Hepatocyte (in vitro differentiated cells): ENCODE results near the gene ARMH2. TPM values are rescaled to one million over a fixed set of nuclear protein-coding genes. Genes with fewer than 3 reads are reported as not detected.

Experiments
- DNase-seq: peaks from one replicate; pipeline ENCODE4 v3.0.0-alpha.2; 2016; ENCODE audit warnings: low spot score
- H2AFZ ChIP-seq: fragments of 200-600 bp; sonication (generic); 2 replicates; pipeline ENCODE4 v1.6.0; 2016; ENCODE audit warnings: antibody characterized with exemption, mild to moderate bottlenecking
- H3K27ac ChIP-seq: fragments of 200-600 bp; sonication (generic); 2 replicates; pipeline ENCODE4 v1.5.1; 2016; ENCODE audit warnings: mild to moderate bottlenecking
- H3K27me3 ChIP-seq: fragments of 200-600 bp; sonication (generic); 2 replicates; pipeline ENCODE4 v1.6.1; 2016
- H3K36me3 ChIP-seq: fragments of 200-600 bp; sonication (generic); replicated peaks from 2 replicates; pipeline ENCODE4 v1.5.1; 2016; ENCODE audit warnings: low read depth; ENCODE audit not compliant: insufficient read depth
- H3K4me1 ChIP-seq: fragments of 200-600 bp; sonication (generic); 2 replicates; pipeline ENCODE4 v1.5.1; 2016; ENCODE audit warnings: mild to moderate bottlenecking, moderate library complexity; ENCODE audit not compliant: insufficient read depth
- H3K4me2 ChIP-seq: fragments of 200-600 bp; sonication (generic); 2 replicates; pipeline ENCODE4 v1.6.0; 2016
- H3K4me3 ChIP-seq: fragments of 200-600 bp; sonication (generic); 2 replicates; pipeline ENCODE4 v1.5.1; 2016; ENCODE audit warnings: mild to moderate bottlenecking
- H3K79me2 ChIP-seq: fragments of 200-600 bp; sonication (generic); 2 replicates; pipeline ENCODE4 v1.6.0; 2017; ENCODE audit warnings: mild to moderate bottlenecking
- H3K9me2 ChIP-seq: fragments of 200-600 bp; sonication (generic); replicated peaks from 2 replicates; pipeline ENCODE4 v1.6.0; 2017; ENCODE audit warnings: mild to moderate bottlenecking; ENCODE audit not compliant: insufficient read depth
- H3K9me3 ChIP-seq: fragments of 200-600 bp; sonication (generic); 2 replicates; pipeline ENCODE4 v1.5.1; 2016; ENCODE audit warnings: low read depth, mild to moderate bottlenecking
- H4K20me1 ChIP-seq: fragments of 200-600 bp; sonication (generic); 2 replicates; pipeline ENCODE4 v1.6.0; 2016; ENCODE audit warnings: mild to moderate bottlenecking; ENCODE audit not compliant: insufficient read depth, poor library complexity, severe bottlenecking
- CTCF ChIP-seq: fragments of 200-600 bp; sonication (generic); IDR thresholded peaks from 2 replicates; pipeline ENCODE4 v1.5.1; 2016; ENCODE audit warnings: antibody characterized with exemption, mild to moderate bottlenecking; ENCODE audit not compliant: poor library complexity
- EZH2 ChIP-seq: fragments of 200-600 bp; sonication (generic); IDR thresholded peaks from 2 replicates; pipeline ENCODE4 v1.6.1; 2016; ENCODE audit warnings: antibody characterized with exemption, mild to moderate bottlenecking, borderline replicate concordance
- EZH2phosphoT487 ChIP-seq: fragments of 200-600 bp; sonication (generic); IDR thresholded peaks from one replicate; pipeline ENCODE4 v1.6.1; 2018; ENCODE audit warnings: antibody characterized with exemption, mild to moderate bottlenecking, low read depth, moderate library complexity; ENCODE audit not compliant: unreplicated experiment, severe bottlenecking
- WGBS: methylation state at CpG from one replicate; pipeline ENCODE4 v1.1.6; 2016; ENCODE audit warnings: low lambda C conversion rate; ENCODE audit errors: missing lambda C conversion rate; 5-methylcytosine and 5-hydroxymethylcytosine counted together
- polyA plus RNA-seq: library from polyadenylated mRNA; unstranded; fragments of >200 nt; fragmentation: Nextera tagmentation; extraction: Ambion mirVana; gene quantifications from 2 replicates; pipeline ENCODE4 v1.2.1, GENCODE V29; 2016
- total RNA-seq: library from RNA; depleted of rRNA; stranded (reverse); fragments of >200 nt; gene quantifications from 2 replicates; pipeline ENCODE4 v1.2.3, GENCODE V29; 2014

ARMH2 gene
- total and polyA plus RNA-seq, 2 experiments from 2014 or later: not detected

DNA sequence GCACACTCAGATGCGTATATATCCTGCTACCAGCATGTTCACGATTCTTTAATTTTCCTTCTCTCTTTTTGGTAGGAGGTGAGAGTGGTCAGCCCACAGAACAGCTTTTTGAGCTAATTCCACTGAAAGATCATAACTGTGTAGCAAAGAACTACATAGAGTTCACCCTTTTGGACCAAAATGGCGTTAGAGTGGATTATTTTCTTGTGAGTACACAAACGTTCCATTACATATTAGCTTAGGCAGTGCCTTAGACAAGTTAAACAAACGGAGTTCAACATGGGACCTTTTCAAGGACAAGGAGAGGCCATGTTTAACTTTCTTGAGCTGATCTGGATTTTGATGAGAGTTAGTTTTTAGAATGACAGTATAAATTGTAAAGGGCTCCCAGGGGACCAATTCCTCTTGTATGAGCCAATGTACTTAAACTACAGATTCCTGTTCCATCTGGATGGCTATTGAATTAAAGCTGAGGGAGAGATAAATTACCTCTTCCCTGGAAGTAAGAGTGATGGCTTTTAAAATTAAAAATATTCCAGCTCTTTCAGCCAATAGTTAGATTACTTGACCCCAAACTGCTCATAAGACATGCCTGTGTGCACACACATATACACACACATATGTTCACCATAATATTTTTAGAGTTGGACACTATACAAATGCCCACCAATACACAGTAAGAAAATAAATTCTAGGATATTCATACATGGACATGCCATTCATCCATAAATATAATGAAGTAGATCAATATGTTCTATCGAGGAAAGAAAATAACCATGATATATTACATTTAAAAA is 25.6 kb upstream of the ARMH2 start:
- 78% methylated on average over 6 of the region's 6 CpGs for WGBS
- H3K4me2 ChIP-seq: no peak overlapping the region
- no peaks in the 10 kb centered on the region for H3K27me3 ChIP-seq
- no peak overlapping the region for H2AFZ ChIP-seq
- H3K36me3 ChIP-seq: no peaks in the 10 kb centered on the region
- H4K20me1 ChIP-seq: no peaks in the 10 kb centered on the region
- TF ChIP-seq EZH2: no peak
- TF ChIP-seq EZH2phosphoT487: no peak
- no peak for TF ChIP-seq CTCF
- no peaks in the 10 kb centered on the region for H3K79me2 ChIP-seq
- no peaks in the 10 kb centered on the region for H3K4me1 ChIP-seq
- no peaks in the 10 kb centered on the region for H3K9me2 ChIP-seq
- peak overlapping the region; percentile 9 for H3K27ac ChIP-seq
- DNase-seq: no peak
- H3K9me3 ChIP-seq: no peaks in the 10 kb centered on the region
- no peak overlapping the region for H3K4me3 ChIP-seq

GRCh38 chr6:24823185-24823584 is 24.5 kb upstream of the ARMH2 start:
- Histone ChIP-seq H4K20me1 (no peaks in the 10 kb centered on the region), H3K9me3 (no peaks in the 10 kb centered on the region), H3K27ac (no peak overlapping the region), H3K27me3 (no peaks in the 10 kb centered on the region), H3K4me2 (no peak overlapping the region), H3K36me3 (no peaks in the 10 kb centered on the region), H2AFZ (no peak overlapping the region), H3K9me2 (no peaks in the 10 kb centered on the region), H3K79me2 (no peaks in the 10 kb centered on the region), H3K4me1 (no peaks in the 10 kb centered on the region), H3K4me3 (no peak overlapping the region)
- TF ChIP-seq EZH2: no peak
- TF ChIP-seq EZH2phosphoT487: no peak
- DNase-seq: no peak
- WGBS: 73% methylated on average over 2 of the region's 2 CpGs

DNA sequence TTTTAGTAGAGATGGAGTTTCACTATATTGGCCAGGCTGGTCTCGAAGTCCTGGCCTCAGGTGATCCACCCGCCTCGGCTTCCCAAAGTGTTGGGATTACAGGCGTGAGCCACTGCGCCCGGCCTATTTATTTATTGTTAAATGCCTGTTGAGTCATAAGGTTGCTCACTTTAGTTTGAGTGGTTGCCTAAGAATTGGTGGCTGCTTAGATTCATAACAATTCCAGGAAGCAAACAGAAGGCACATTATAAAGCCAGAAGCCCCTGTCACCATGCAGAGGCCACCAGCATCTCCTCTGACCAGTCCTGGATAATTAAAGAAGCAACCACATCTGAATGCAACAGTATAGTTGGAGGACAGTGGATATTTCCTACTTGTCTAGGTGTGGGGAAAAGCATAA is 24.0 kb upstream of the ARMH2 start:
- H4K20me1 ChIP-seq: no peaks in the 10 kb centered on the region
- H3K9me3 ChIP-seq: no peaks in the 10 kb centered on the region
- H3K4me3 ChIP-seq: no peak overlapping the region
- no peaks in the 10 kb centered on the region for H3K27me3 ChIP-seq
- H3K4me2 ChIP-seq: no peak overlapping the region
- H2AFZ ChIP-seq: no peak overlapping the region
- H3K9me2 ChIP-seq: no peaks in the 10 kb centered on the region
- H3K4me1 ChIP-seq: no peaks in the 10 kb centered on the region
- DNase-seq: no peak
- no peaks in the 10 kb centered on the region for H3K36me3 ChIP-seq
- no peak overlapping the region for H3K27ac ChIP-seq
- 96% methylated on average over 6 of the region's 6 CpGs for WGBS
- no peaks in the 10 kb centered on the region for H3K79me2 ChIP-seq
- TF ChIP-seq EZH2 (no peak), CTCF (no peak), EZH2phosphoT487 (no peak)

DNA sequence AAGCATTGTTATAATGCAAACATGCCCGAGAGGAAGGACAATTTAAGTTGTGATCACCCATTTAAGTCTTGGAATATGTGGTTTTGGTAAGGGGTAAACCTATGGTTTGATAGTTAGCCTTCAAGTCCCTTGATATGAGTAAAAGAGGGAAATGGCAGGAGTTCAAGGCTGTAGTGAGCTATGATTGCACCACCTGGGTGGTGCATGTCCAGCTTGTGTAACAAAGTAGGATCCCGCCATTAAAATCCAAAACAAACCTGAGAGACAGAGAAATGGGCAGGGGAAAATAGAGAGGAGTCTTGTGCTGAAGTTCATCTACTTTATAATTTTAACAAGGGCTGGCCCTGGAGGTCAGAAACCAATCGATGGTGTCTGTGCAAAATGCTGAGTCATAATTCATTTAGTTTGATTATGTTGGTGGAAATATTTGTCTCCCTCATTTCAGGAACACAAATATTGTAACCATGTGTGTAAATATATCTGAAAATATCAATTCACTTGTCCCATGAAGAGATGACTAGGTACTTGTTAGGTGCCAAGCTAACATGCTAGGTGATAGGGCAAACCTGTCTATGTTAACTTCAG is 23.2 kb upstream of the ARMH2 start:
- H3K9me2 ChIP-seq: no peaks in the 10 kb centered on the region
- H3K79me2 ChIP-seq: no peaks in the 10 kb centered on the region
- H3K4me2 ChIP-seq: no peak overlapping the region
- H2AFZ ChIP-seq: no peak overlapping the region
- H3K36me3 ChIP-seq: no peaks in the 10 kb centered on the region
- no peak overlapping the region for H3K4me3 ChIP-seq
- H3K27ac ChIP-seq: no peak overlapping the region
- TF ChIP-seq CTCF: no peak
- TF ChIP-seq EZH2: no peak
- TF ChIP-seq EZH2phosphoT487: no peak
- H4K20me1 ChIP-seq: no peaks in the 10 kb centered on the region
- DNase-seq: no peak
- no peaks in the 10 kb centered on the region for H3K9me3 ChIP-seq
- no peaks in the 10 kb centered on the region for H3K4me1 ChIP-seq
- H3K27me3 ChIP-seq: no peaks in the 10 kb centered on the region
- 96% methylated on average over 3 of the region's 3 CpGs for WGBS
